ENCODE results near the gene PYGM. TPM values are rescaled to one million over a fixed set of nuclear protein-coding genes. Genes with fewer than 3 reads are reported as not detected.

The PYGM gene
- total and polyA plus RNA-seq, 2 of the 13 experiments (the other 11 are each of a cell fraction or from before 2014, with no cell fraction given) = 0.11 to 0.12 TPM

GRCh38 chr11:64753380-64754123 lies 6.2 kb downstream of the PYGM start:
- ChIA-PET POLR2A (no interaction called here), CTCF (ENCODE audit: low intra/inter-chr PET ratio, low total read pairs) (no interaction called here)
- no peak overlapping the region for H3K4me2 ChIP-seq (ENCODE audit: low read depth, low read length)
- intact Hi-C loops (cut with micrococcal nuclease; ENCODE audit: unreplicated experiment) (no loop called here), in situ Hi-C loops (cut with HindIII; ENCODE audit: extremely low pct_ligation_motif_present, low pct_unique_long_range_greater_than_20kb) (no loop called here)
- H3K79me2 ChIP-seq (ENCODE audit: insufficient read depth, low read length) = no peaks in the 10 kb centered on the region
- peaks cover 3 to 15% of the 10 kb centered on the region in 2 experiments; a peak in 3 of 5 replicates for H3K27me3 ChIP-seq (ENCODE audit: control insufficient read depth in 1 of 2, insufficient read depth in 2 of 2, low read length in 2 of 2)
- H3K9ac ChIP-seq (ENCODE audit: insufficient read depth, low read depth, low read length) = no peak overlapping the region
- no peaks in the 10 kb centered on the region for H3K36me3 ChIP-seq (replicated peaks in 1 of 2; ENCODE audit: control insufficient read depth in 1 of 2, insufficient read depth in 2 of 2, low read length in 2 of 2)
- no peak for FAIRE-seq
- H3K27ac ChIP-seq (ENCODE audit: extremely low read length, insufficient read depth, low read length) = no peak overlapping the region
- no peak overlapping the region for H2AFZ ChIP-seq (ENCODE audit: low read length)
- ATAC-seq = no peak
- no peak for DNase-seq (ENCODE audit: low spot score)
- no peak for TF ChIP-seq RXRA (CRISPR knock-in tag; IDR thresholded peaks at IDR 0.05)
- no peak for TF ChIP-seq ZFP36L1 (CRISPR knock-in tag; IDR thresholded peaks at IDR 0.05)
- no peak for TF ChIP-seq SIN3B (IDR thresholded peaks at IDR 0.05; ENCODE audit: low read length)
- no peak for TF ChIP-seq ZSCAN9 (CRISPR knock-in tag; IDR thresholded peaks at IDR 0.05; ENCODE audit: borderline replicate concordance)
- no peak for TF ChIP-seq ZNF496 (CRISPR knock-in tag; IDR thresholded peaks at IDR 0.05; ENCODE audit: insufficient replicate concordance)
- TF ChIP-seq ZNF580 (CRISPR knock-in tag; IDR thresholded peaks at IDR 0.05; ENCODE audit: borderline replicate concordance, low read depth) = no peak
- TF ChIP-seq ZNF761 (CRISPR knock-in tag; conservative IDR thresholded peaks at IDR 0.05) = no peak
- no peak for TF ChIP-seq ZNF616 (CRISPR knock-in tag; IDR thresholded peaks at IDR 0.05; ENCODE audit: low read depth)
- no peak for TF ChIP-seq ATAD3A (CRISPR knock-in tag; IDR thresholded peaks at IDR 0.05)
- TF ChIP-seq TERF1 (CRISPR knock-in tag; IDR thresholded peaks at IDR 0.05) = no peak
- peaks cover 27% of the 10 kb centered on the region for H3K4me1 ChIP-seq (ENCODE audit: insufficient read depth, low read length)
- no peak overlapping the region for H3K4me3 ChIP-seq (replicated peaks in 1 of 3; ENCODE audit: insufficient read depth in 1 of 3, low read depth in 2 of 3, low read length in 3 of 3)
- H3K9me3 ChIP-seq (ENCODE audit: low read length) = no peaks in the 10 kb centered on the region
- no peaks in the 10 kb centered on the region for H4K20me1 ChIP-seq (ENCODE audit: insufficient read depth, low read length)
- WGBS (ENCODE audit: low lambda C conversion rate) = 84% methylated on average over 33 of the region's 43 CpGs
- no TSS peak for BruUV-seq (replicated peaks)

Measured in HepG2 (cell line).